Spleen (tissue), 11 donors: ENCODE data around the gene TXNL1. TPM values are rescaled to one million over a fixed set of nuclear protein-coding genes. Genes with fewer than 3 reads are reported as not detected.

Experiments used
- DNase-seq: peaks from one replicate; pipeline ENCODE4 v3.0.0-alpha.2; 2020
- H3K27ac ChIP-seq, 8 donors: fragments of 200-600 bp; sonication (generic) in 7 of 8; 1 replicate in 4 of 8; 2 replicates in 4 of 8; pipeline versions ENCODE4 v1.5.0 to v1.8.0; 2016 to 2021; ENCODE audit warnings: inconsistent platforms in 4 of 8, mild to moderate bottlenecking in 4 of 8, moderate library complexity in 1 of 8
- H3K27me3 ChIP-seq, 7 donors: fragments of 200-600 bp; sonication (generic) in 6 of 7; replicated peaks in 1 of 7; 1 replicate in 4 of 7; 2 replicates in 3 of 7; pipeline versions ENCODE4 v1.5.0 to v1.8.0; 2016 to 2021; ENCODE audit warnings: inconsistent platforms in 3 of 7, mild to moderate bottlenecking in 1 of 7
- H3K36me3 ChIP-seq, 6 donors: fragments of 200-600 bp; sonication (generic) in 5 of 6; 1 replicate in 4 of 6; 2 replicates in 2 of 6; pipeline versions ENCODE4 v1.5.0 to v1.8.0; 2016 to 2021; ENCODE audit warnings: inconsistent platforms in 2 of 6
- H3K4me1 ChIP-seq, 6 donors: fragments of 200-600 bp; sonication (generic) in 5 of 6; 1 replicate in 3 of 6; 2 replicates in 3 of 6; pipeline versions ENCODE4 v1.5.0 to v1.8.0; 2016 to 2021; ENCODE audit warnings: inconsistent platforms in 3 of 6
- H3K4me3 ChIP-seq, 8 donors: fragments of 200-600 bp; sonication (generic) in 7 of 8; 1 replicate in 4 of 8; 2 replicates in 4 of 8; pipeline versions ENCODE4 v1.5.0 to v1.8.0; 2016 to 2021; ENCODE audit warnings: inconsistent platforms in 4 of 8, mild to moderate bottlenecking in 4 of 8, moderate library complexity in 2 of 8
- H3K9me3 ChIP-seq, 8 donors: fragments of 200-600 bp; sonication (generic) in 7 of 8; 1 replicate in 4 of 8; 2 replicates in 4 of 8; pipeline versions ENCODE4 v1.5.0 to v1.8.0; 2016 to 2021; ENCODE audit warnings: inconsistent platforms in 4 of 8
- POLR2A ChIP-seq, 3 donors: fragments of 450-650 bp; IDR thresholded peaks; one replicate each; pipeline ENCODE4 v1.5.1; 2017; ENCODE audit warnings: antibody characterized with exemption in 3 of 3, mild to moderate bottlenecking in 1 of 3
- POLR2AphosphoS5 ChIP-seq, 3 donors: sonication (generic); formaldehyde crosslinking; IDR thresholded peaks; one replicate each; pipeline ENCODE4 v1.5.1; 2017; ENCODE audit warnings: antibody characterized with exemption in 3 of 3
- WGBS, 5 donors: extraction: QIAGEN DNeasy Blood & Tissue Kit in 3 of 5; methylation state at CpG; one replicate each; pipeline versions ENCODE4 v1.1.5 to v1.1.7; 2013 to 2018; 5-methylcytosine and 5-hydroxymethylcytosine counted together
- intact Hi-C: fragments of 100-400 bp; cut with DNase I; formaldehyde crosslinking; loops from one replicate; pipeline ENCODE4 v1.15.0; 2023; ENCODE audit warnings: low total_unique reads
- polyA plus RNA-seq, 3 donors: library from polyadenylated mRNA; stranded (reverse); fragments of 200-250 nt; gene quantifications; one replicate each; pipeline ENCODE4 v1.2.1, GENCODE V29; 2013
- total RNA-seq, 7 donors: library from RNA; depleted of rRNA in 3 of 7; stranded (reverse); fragments of >200 nt in 3 of 7; fragmentation: NEBNext Ultra II Directional in 4 of 7; extraction: Animal tissue kit (Norgen Biotek cat#: 25700) in 4 of 7; gene quantifications; one replicate each; pipeline versions ENCODE4 v1.1.0 to v1.2.1, GENCODE V29; 2016 to 2021
- TF ChIP-seq, protein P1 (sequence below), 11 experiments: fragments of 200-600 bp in 7 of 11; fragments of 450-650 bp in 4 of 11; sonication (generic) in 4 of 11; IDR thresholded peaks in 8 of 11; conservative IDR thresholded peaks in 3 of 11; 1 replicate in 7 of 11; 2 replicates in 4 of 11; pipeline versions ENCODE4 v1.4.0 to v1.8.0; 2016 to 2021; ENCODE audit warnings: antibody characterized with exemption in 11 of 11, inconsistent platforms in 4 of 11, mild to moderate bottlenecking in 1 of 11
- donor health status: healthy with polysubstance abuse.
- donor health status: DM: no; HTN: no; CAD: no; lungs with moderate emphysema.
- donor health status: DM: no; HTN: no; CAD: no.
- donor health status: Bipolar disorder and iron deficiency.
- donor health status: healthy.
- donor health status: DM: no; HTN: no; CAD: no.
- donor health status: DM: yes; HTN: yes; CAD: no.

Gene TXNL1
- total and polyA plus RNA-seq, 10 donors = 35.5 to 61.0 (median 47.2) TPM

DNA sequence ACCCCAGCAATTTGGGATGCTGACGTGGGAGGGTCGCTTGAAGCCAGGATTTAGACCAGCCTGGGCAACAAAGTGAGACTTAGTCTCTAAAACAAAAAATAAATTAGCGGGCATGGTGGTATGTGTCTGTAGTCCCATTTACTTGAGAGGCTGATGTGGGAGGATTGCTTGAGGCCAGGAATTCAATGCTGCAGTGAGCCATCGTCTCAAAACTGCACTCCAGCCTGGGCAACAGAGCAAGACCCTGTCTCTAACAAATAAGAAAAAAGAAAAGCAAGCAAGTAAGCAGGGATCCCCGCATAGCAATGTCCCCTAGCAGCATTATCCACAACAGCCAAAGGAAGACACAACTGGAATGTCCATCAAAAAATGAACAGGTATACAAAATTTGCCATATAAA, 3.4 kb downstream of the TXNL1 start:
- H3K9me3 ChIP-seq = no peaks in the 10 kb centered on the region
- intact Hi-C loops = no loop called here
- H3K4me1 ChIP-seq = peaks cover 0 to 74% (median 49%) of the 10 kb centered on the region in 6 donors
- H3K4me3 ChIP-seq = peak overlapping the region in 1 of 8 donors; percentile 78
- WGBS, 5 donors = 91 to 98% (median 92%) methylated on average over 5 of the region's 5 CpGs
- TF ChIP-seq, protein P1, sequence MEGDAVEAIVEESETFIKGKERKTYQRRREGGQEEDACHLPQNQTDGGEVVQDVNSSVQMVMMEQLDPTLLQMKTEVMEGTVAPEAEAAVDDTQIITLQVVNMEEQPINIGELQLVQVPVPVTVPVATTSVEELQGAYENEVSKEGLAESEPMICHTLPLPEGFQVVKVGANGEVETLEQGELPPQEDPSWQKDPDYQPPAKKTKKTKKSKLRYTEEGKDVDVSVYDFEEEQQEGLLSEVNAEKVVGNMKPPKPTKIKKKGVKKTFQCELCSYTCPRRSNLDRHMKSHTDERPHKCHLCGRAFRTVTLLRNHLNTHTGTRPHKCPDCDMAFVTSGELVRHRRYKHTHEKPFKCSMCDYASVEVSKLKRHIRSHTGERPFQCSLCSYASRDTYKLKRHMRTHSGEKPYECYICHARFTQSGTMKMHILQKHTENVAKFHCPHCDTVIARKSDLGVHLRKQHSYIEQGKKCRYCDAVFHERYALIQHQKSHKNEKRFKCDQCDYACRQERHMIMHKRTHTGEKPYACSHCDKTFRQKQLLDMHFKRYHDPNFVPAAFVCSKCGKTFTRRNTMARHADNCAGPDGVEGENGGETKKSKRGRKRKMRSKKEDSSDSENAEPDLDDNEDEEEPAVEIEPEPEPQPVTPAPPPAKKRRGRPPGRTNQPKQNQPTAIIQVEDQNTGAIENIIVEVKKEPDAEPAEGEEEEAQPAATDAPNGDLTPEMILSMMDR (IDR thresholded peaks at IDR 0.05 in 8 of 11, conservative IDR thresholded peaks at IDR 0.05 in 3 of 11) = no peak
- no peak for TF ChIP-seq POLR2A (IDR thresholded peaks at IDR 0.05)
- no peak for TF ChIP-seq POLR2AphosphoS5 (IDR thresholded peaks at IDR 0.05)
- H3K36me3 ChIP-seq = peaks cover 0 to 39% (median 0%) of the 10 kb centered on the region in 6 donors
- H3K27ac ChIP-seq = no peak overlapping the region
- DNase-seq = no peak
- no peaks in the 10 kb centered on the region for H3K27me3 ChIP-seq

DNA sequence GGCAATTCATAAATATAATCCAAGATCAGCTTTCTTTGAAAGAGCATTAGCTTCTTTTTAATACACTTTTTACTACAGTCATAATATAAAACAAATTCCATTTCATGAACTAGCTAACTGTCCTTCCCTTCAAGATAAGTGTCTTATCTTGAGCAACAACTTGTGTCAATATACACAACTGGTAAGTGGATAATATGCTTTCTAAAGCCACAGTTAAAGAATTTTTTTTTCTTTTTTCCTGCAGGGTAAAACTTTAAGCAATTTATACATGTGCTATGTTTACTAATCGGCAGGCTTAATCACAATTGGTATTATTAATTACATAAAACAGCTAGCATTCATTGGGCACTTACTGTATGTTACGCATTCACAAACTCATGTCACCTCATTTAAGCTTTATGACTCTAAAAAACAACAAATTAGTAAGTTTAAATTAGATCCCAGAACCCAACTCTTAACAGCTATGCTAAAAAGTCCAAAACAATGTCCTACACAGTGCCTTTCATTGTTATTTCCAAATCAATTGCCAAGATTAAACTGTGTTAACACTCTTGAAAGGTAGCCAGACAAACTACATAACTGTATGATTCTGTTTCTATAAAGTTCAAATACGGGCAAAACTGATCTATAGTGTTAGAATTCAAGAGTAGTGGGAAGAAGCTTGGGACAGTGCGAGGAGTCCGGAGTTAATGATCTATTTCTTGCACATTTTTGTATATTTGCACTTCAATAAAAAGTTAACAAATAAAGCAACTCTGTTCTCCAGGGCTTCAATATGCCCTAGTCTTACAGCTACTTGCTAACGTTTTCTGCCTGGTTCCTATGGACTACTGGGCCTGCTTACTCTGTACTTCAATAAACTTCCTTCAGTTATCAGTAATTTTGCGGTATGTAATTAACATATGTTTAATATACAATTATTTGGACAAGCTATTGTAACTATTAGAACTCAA, 6.0 kb downstream of the TXNL1 start:
- H3K9me3 ChIP-seq = no peaks in the 10 kb centered on the region
- H3K36me3 ChIP-seq = peaks cover 0 to 47% (median 0%) of the 10 kb centered on the region in 6 donors
- H3K27ac ChIP-seq = no peak overlapping the region
- no peak for DNase-seq
- intact Hi-C loops = no loop called here
- TF ChIP-seq POLR2AphosphoS5 (IDR thresholded peaks at IDR 0.05) (no peak), POLR2A (IDR thresholded peaks at IDR 0.05) (no peak)
- TF ChIP-seq, protein P1 (IDR thresholded peaks at IDR 0.05 in 8 of 11, conservative IDR thresholded peaks at IDR 0.05 in 3 of 11) = no peak
- peaks cover 0 to 87% (median 47%) of the 10 kb centered on the region in 6 donors for H3K4me1 ChIP-seq
- no peaks in the 10 kb centered on the region for H3K27me3 ChIP-seq
- H3K4me3 ChIP-seq = no peak overlapping the region
- 92 to 96% (median 92%) methylated on average over 7 of the region's 7 CpGs for WGBS, 5 donors

DNA sequence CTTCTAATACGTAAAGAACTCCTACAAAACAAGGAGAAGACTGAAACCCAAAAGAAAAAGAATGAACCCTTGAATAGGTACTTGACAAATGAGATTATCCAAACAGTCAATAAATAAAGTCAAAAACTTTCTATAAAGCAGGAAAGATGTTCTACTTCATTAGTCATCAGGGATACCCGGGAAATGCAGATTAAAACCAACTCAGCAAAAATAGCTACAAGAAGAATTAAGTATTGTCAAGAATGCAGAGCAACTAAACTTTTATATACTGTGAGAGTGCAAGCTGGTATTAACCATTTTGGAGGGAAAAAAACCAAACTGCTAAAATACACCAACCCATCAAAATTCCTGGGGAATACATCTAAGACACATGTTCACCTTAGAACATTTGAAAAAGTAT, 10.4 kb downstream of the TXNL1 start:
- H3K36me3 ChIP-seq = peaks cover 0 to 62% (median 11%) of the 10 kb centered on the region in 6 donors
- 81 to 90% (median 90%) methylated on average over 2 of the region's 2 CpGs for WGBS, 5 donors
- TF ChIP-seq, protein P1 (IDR thresholded peaks at IDR 0.05 in 8 of 11, conservative IDR thresholded peaks at IDR 0.05 in 3 of 11) = no peak
- TF ChIP-seq POLR2A (IDR thresholded peaks at IDR 0.05) (no peak), POLR2AphosphoS5 (IDR thresholded peaks at IDR 0.05) (no peak)

More for the DNA sequence above, 10.4 kb downstream of the TXNL1 start:
- H3K27me3 ChIP-seq = no peaks in the 10 kb centered on the region
- H3K9me3 ChIP-seq = no peaks in the 10 kb centered on the region
- intact Hi-C loops = no loop called here
- H3K4me3 ChIP-seq = no peak overlapping the region
- peaks cover 0 to 58% (median 15%) of the 10 kb centered on the region in 6 donors for H3K4me1 ChIP-seq
- no peak for DNase-seq
- H3K27ac ChIP-seq = no peak overlapping the region
